Measurements from ENCODE around the gene NKX1-2. TPM values are rescaled to one million over a fixed set of nuclear protein-coding genes. Genes with fewer than 3 reads are reported as not detected.
"Not testable (repeated sequence)": the region's sequence is repeated elsewhere in the genome, so short reads cannot be mapped to it uniquely, and the experiment has no call there.

The NKX1-2 gene
- total RNA-seq, 1 donor from 2014 or later: not detected

DNA sequence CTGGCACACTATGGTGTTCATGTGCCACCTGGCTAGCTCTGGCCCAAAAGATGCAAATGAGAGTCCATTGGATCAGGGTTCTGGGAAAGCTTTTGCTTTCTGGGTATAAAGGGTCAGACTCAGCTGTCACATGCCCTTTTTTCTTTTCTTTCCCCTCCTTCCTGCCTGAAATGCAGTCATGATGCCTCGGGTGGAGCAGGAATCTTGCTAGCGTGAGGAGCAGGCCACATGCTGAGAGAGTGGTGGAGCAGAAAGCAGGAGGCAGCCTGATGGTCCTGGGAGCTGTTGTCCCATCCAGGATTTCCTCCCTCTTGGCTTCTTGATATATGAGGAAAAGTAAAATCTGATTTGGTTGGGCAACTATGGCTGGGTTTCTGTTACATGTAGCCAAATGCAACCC, 9.1 kb upstream of the NKX1-2 start:
- intact Hi-C loops (cut with DNase I): no loop called here
- no peak for DNase-seq (ENCODE audit: low spot score)

DNA sequence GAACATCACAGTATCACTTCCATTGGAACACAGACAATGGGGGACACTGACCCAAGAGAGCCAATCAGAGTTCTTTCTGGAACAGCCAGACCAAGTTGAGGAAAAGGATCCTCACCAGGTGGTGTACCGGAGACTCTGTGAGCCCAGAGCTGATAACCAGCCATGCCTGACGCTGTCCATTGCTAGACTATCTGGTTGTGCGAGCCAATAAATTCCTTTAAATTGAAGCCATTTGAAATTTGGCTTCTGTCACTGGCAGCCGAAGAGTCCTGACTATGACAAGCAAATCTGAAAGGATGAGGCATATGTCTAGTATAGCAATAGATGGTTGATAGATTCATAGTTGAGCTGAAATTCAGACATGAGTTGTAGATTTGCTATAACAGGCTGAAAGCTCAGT, 8.6 kb upstream of the NKX1-2 start:
- intact Hi-C loops (cut with DNase I): no loop called here
- no peak for DNase-seq (ENCODE audit: low spot score)

DNA sequence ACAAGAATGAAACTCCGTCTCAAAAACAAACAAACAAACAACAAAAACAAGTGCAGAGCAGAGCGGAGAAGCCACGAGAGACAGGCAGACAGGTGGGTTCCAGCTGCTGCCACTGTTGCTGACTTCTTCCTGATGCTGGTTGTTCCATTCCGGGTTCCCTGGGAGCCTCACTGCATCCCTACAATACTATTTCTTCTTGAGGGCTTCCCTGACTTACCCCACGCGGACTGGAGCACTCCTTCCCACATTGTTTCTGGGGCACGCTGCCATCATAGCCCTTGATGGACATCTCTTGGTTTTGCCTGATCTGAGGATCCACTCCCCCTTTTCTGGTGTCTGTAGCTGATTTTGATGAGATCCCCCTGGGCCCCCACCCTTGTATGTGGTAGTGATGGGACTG, 5.6 kb upstream of the NKX1-2 start:
- DNase-seq (ENCODE audit: low spot score): no peak
- intact Hi-C loops (cut with DNase I): no loop called here

DNA sequence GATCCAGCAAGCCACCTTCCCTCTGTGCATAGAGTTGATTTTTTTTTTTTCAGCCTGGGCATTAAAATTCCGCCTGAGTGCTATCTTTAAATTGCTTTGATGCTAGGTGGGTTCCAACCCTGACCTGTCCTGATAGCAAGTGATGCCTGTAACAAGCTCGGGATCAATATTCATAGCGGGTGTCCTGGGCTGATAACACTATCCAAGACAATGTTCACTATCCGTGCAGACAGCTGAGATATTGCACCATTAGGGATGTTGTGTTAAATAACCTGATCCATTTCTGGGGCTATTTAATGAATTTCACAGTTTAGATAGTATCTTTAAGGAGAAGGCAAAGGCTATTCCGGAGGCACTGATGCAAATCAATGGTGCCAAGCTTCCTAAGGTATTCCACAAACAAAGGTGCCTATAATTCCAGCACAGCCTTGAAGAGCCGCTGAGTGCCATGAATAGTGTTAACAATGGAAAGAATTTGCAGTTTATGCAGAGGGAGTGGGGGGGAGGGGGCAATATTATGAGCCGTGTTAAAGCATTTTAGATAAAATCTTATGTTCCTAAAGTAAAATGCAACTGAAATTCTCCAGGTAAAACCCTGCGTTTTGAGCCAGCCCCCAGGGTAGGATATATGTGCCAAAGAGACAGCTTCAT, 4.2 kb upstream of the NKX1-2 start:
- intact Hi-C loops (cut with DNase I): no loop called here

DNA sequence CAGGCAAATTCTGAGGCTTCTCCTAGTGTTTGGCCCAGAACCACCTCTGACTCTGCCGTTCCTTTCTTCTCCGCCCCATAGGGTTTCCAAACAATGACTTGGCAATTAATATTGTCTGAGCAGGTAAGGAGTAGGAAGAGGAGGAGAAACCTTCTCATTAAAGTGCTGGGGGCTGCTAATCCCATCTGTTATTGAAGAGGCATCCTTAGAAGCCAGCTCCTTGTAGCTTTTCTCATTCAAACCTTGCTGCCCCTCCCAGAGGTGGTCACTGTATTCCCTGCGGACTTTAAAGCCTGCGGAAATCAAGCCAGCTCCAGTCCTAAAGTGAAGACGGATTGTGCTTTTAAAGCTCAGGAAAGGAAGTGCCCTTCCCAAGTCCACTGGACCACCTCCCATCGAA, 1.4 kb upstream of the NKX1-2 start:
- intact Hi-C loops (cut with DNase I): no loop called here

More for the DNA sequence above, 4.2 kb upstream of the NKX1-2 start:
- DNase-seq (ENCODE audit: low spot score): no peak

DNA sequence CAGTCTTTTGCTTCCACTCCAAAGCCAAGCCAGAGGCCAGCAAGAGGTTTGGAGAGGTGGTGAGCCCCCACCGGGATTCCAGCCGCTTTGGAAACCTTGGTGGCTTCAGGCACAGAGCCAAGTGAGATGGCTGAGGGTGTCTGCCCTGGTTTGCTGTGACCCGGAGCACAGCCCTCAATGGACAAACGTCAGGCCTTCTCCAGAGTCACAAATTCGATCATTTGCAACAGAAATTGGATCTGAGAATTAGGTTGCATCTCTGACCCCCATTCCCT, 885 bp upstream of the NKX1-2 start:
- intact Hi-C loops (cut with DNase I): no loop called here
- no peak for DNase-seq (ENCODE audit: low spot score)

More for the DNA sequence above, 1.4 kb upstream of the NKX1-2 start:
- DNase-seq (ENCODE audit: low spot score): no peak

DNA sequence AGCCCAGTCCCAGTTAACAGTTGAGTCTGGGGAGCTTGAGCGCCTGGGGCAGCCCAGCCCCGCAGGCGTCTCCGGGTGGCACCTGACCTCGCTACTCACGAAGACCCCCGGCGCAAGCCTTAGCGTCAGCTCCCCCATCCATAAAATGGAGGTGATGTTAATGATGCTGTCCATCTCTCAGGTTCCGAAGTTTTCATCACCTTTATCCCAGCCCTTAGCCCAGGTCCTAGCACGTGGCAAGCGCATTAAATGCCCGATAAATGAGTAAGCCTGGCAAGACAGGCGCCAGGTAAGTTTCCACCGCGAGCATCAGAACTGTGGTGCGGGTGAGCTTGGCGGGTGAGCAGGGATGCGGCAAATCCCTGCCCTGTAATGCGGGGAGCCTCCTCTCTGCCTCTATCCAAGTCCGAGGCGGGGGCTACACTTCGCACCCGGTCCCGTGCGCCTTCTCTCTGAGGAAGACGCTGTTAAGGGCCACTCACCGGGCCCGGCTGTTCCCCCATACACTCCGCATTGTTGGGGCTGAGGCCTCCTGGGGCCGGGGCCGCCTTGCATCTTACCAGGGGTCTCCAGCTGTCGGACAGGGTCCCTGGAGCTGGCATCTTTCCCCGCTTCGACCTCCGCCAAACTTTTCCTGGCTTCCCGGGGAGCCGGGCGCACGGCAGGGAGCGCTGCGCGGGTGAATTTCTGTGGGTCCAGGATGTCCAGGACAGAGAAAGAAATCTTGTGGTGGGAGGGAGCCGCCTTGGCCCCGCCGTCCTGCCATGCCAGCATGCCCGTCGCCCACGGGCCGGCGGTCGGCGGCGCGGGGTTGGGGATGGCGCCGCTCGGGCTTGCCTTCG, 444 bp downstream of the NKX1-2 start:
- intact Hi-C loops (cut with DNase I): no loop called here
- no peak for DNase-seq (ENCODE audit: low spot score)

- no peak for DNase-seq (ENCODE audit: low spot score)
- intact Hi-C loops (cut with DNase I): no loop called here
Measured at GRCh38 chr10:124448696-124449169, 1.1 kb downstream of the NKX1-2 start.

GRCh38 chr10:124447751-124448466, 1.9 kb downstream of the NKX1-2 start:
- no peak for DNase-seq (ENCODE audit: low spot score)
- intact Hi-C loops (cut with DNase I): no loop called here

- no peak for DNase-seq (ENCODE audit: low spot score)
- intact Hi-C loops (cut with DNase I): no loop called here
Measured at GRCh38 chr10:124446830-124447750, 2.7 kb downstream of the NKX1-2 start.

- intact Hi-C loops (cut with DNase I); DNase-seq (ENCODE audit: low spot score): not testable (repeated sequence)
Measured at GRCh38 chr10:124441694-124442093, 8.1 kb downstream of the NKX1-2 start.

DNA sequence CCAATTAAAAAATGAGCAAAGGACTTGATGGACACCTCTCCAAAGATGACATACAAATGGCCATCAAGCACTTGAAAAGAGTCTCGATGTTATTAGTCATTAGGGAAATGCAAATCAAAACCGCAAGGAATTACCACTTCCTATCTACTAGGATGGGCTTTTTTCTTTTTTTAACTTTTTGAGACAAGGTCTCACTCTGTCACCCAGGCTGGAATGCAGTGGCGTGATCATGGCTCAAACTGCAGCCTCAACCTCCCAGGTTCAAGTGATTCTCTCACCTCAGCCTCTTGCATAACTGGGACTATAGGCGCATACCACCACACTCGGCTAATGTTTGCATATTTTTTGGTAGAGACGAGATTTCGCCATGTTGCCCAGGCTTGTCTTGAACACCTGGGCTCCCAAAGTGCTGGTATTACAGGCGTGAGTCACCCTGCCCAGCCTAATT, 13.6 kb downstream of the NKX1-2 start:
- intact Hi-C loops (cut with DNase I): no loop called here
- no peak for DNase-seq (ENCODE audit: low spot score)

DNA sequence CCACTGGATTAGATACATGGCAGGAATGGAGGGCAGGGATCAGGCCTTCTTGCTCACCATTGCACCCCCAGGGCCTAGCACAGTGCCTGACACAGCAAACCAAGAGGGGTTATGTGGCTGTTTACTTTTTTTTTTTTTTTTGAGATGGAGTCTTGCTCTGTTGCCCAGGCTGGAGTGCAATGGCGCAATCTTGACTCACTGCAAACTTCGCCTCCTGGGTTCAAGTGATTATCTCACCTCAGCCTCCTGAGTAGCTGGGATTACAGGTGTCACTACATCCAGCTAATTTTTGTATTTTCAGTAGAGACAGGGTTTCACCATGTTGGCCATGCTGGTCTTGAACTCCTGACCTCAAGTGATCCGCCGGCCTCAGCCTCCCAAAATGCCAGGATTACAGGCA, 14.2 kb downstream of the NKX1-2 start:
- DNase-seq (ENCODE audit: low spot score); intact Hi-C loops (cut with DNase I): not testable (repeated sequence)

DNA sequence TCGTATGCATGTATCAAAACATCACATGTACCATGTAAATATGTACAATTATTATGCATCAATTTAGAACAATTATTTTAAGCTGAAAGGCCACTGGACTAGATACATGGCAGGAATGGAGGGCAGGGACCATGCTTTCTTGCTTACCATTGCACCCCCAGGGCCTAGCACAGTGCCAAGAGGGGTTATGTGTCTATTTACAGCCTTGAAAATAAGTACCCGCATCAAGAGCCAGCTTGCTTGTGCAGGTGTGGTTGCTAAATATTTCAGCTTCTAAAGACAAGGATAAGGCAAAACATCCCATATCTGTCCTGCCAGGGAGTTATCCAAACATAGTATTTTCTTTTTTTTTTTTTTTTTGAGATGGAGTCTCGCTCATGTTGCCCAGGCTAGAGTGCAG, 16.4 kb downstream of the NKX1-2 start:
- intact Hi-C loops (cut with DNase I): no loop called here

GRCh38 chr10:124430077-124430476, 19.8 kb downstream of the NKX1-2 start:
- no peak for DNase-seq (ENCODE audit: low spot score)
- intact Hi-C loops (cut with DNase I): no loop called here

More for the DNA sequence above, 16.4 kb downstream of the NKX1-2 start:
- DNase-seq (ENCODE audit: low spot score): no peak

DNA sequence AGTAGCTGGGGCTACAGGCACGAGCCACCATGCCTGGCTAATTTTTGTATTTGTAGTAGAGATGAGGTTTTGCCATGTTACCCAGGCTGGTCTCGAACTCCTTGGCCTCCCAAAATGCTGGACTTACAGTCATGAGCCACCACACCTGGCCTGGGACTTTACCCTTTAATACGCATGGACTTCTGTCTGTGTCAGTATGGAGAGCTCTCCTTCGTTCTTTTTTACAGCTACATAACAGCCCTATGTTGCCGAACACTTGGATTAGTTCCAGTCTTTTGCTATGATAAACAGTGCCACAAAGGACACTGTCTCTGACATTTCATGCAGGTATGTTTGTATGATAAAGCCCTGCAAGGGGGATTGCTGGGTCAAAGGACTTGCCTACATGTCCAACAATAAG, 20.3 kb downstream of the NKX1-2 start:
- intact Hi-C loops (cut with DNase I): no loop called here
- no peak for DNase-seq (ENCODE audit: low spot score)

GRCh38 chr10:124428207-124428777, 21.5 kb downstream of the NKX1-2 start:
- intact Hi-C loops (cut with DNase I): no loop called here
- no peak for DNase-seq (ENCODE audit: low spot score)

DNA sequence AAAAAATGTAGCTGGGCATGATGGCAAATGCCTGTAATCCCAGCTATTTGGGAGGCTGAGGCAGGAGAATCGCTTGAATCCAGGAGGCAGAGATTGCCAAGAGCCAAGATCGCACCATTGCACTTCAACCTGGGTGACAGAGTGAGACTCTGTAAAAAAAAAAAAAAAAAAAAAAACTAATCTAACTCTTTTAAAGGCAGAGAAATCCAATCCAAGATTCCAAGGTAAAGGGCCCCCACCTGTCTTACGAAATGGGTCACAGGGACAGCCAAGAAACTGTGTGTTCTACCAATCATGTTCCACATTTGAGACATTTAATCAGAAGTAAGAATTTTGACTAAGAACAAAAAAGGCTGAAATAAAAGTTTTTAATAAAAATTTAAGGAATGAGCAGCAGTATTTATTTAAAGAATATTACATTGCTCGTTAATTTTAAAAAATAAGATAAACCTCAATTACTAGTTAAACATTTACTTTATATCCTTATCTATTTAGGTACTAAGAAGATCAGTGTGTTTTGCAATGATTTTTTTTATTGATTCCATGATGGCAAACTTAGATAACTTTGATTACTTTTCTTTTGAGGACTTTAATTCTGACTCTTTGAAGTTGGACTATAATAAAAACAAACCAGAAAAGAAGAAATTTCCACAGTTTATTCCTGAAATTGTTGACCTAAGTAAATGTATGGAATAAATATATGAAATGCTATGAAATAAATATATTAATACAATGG, 24.4 kb downstream of the NKX1-2 start:
- no peak for DNase-seq (ENCODE audit: low spot score)
- intact Hi-C loops (cut with DNase I): no loop called here

Data from cardiac septum (tissue), 1 donor.